Stimulated activated CD4-positive, alpha-beta T cell treated with anti-CD3 and anti-CD28 coated beads, Interleukin-12 subunit alpha, Interleukin-12 subunit beta, amount 100 ng/mL, for 48 hours (primary cell): ENCODE data around the gene ZYG11A.

Source experiments
- DNase-seq, 3 donors: peaks; one replicate each; pipeline ENCODE4 v3.0.0-alpha.2; 2020; ENCODE audit warnings: low read depth in 2 of 3, low spot score in 1 of 3

The ZYG11A gene

DNA sequence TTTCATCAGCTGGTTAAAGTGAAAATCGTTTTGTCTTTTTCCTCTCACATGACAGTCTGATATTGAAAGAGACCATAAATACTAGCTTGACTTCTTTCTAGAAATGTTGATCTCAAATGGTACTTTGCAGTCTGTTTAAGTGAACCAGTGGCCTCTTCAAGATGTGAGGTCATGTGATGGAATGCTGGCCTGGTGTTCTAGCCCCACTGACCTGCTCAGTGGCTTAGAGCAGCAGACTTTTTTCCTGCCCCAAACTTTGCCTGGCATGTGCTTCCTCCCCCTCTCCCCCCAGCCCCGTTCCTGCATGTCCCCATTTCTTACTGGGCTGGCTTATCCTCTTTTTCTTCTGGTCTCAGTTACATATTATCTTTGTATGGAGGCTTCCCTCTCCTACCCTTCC is 34.3 kb downstream of the ZYG11A start:
- no peak for DNase-seq

DNA sequence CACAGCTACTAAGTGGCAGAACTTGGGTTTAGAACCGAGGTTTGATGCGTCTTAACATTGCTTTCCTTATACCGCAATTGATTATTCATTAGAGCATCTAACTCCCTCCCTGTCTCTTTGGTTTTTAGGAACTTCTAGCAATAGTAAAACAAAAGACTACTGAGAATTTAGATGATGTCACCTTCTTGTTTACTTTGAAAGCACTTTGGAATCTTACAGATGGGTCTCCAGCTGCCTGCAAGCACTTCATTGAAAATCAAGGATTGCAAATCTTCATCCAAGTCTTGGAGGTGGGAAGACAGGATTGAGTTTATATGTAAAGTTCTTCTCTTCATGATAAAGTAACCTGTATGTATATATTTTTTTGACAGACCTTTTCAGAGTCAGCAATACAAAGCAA is 35.0 kb downstream of the ZYG11A start:
- no peak for DNase-seq

DNA sequence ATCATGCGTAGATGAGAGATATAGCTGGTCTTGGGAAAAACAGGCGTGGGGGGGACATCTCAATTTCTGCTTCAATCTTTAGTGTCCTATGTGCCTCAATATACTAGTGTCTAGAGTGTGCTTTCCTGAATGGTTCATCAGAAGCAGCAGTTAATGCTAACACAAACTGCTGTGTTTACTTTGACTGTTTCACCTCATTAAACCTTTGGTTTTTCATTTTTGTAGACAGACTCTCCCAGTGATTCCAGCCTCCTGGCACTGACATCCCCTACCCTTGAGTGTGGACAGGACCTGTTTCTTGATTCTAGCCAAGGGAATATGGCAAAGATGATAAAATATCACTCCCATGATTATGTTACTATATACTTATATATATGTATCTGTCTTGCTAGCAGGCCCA is 37.6 kb downstream of the ZYG11A start:
- DNase-seq = no peak

DNA sequence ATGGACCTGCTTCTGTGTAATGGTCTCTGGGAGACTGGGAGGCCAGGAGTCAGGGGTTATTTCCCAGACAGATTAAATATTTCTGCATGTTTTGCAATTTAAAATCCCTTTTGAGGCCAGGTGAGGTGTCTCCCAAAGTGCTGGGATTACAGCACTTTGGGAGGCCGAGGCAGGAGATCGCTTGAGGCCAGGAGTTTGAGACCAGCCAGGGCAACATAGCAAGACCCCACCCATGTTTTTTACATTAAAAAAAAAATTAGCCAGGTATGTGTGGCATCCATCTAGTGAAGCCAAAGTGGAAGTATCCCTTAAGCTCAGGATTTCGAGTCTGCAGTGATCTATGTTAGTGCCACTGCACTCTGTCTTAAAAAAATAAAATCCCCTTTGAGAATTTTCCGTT is 44.9 kb downstream of the ZYG11A start:
- no peak for DNase-seq

DNA sequence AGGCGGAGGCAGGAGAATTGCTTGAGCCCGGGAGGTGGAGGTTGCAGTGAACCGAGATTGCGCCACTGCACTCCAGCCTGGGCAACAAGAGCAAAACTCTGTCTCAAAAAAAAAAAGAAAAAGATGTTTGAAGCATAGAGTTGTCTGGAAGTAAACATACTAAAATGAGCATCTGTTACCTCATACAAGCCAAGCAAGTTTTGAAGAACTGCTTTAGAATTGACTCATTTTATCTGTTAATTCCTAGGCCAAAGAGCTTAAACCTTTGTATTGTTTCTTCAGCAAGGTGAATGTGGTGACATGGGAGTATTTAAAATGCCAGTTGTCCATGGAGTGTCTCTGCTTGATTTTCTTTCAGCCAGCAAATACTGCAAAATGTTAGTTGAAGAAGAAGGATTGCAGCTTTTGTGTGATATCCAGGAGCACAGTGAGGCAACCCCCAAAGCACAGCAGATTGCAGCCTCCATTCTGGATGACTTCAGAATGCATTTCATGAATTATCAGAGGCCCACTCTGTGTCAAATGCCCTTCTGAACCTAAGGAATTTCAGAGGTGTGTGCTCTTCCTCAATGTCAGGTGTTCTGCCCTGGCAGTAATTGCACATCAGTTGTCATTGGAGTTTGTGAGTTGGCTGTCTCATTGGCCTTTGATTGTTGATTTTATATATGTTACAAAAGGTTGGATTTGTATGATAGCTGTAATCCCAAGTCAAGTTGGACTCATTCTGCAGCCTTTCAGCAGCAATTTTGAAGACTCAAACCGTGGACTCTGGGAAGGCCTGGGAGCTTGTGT is 50.1 kb downstream of the ZYG11A start:
- no peak for DNase-seq

DNA sequence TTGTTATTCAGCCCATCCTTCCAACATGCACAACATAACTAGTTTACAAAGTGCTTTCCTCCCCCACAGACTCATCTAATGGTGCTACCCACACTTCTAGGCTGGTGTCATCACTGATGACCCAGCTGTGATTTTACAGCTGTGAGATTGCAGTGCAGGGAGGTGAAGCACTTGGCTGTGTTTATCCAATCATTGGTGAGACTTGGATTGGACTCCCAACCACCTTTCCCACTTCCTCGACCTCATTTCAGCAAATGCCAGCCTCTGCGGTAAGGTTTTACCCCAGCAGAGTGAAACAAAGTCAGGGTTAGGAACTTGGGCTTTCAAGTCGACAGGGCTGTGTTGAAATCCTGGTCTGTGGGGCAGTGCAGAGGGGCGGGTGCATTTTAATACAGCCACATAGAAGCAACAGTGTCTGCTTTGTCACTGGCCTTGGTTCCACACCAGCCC is 56.9 kb downstream of the ZYG11A start:
- DNase-seq = no peak

DNA sequence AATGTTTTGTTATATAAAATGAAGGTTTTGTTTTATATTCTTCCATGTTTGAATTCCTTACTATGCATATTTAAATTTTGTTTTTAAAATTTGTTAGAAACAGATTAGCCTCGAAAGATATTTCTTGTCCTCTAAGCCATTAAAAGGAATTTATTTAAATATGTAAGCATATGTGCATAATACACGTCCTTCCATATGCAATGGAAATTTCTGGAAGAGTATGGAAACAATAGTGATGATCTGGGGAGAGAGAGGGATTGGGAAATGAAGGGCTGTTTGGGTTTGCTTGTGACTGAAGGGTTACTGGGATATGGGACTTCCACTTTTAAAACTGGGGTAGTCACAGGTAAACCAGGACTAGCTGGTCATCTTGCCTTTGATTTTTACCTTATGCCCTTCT is 57.8 kb downstream of the ZYG11A start:
- no peak for DNase-seq

DNA sequence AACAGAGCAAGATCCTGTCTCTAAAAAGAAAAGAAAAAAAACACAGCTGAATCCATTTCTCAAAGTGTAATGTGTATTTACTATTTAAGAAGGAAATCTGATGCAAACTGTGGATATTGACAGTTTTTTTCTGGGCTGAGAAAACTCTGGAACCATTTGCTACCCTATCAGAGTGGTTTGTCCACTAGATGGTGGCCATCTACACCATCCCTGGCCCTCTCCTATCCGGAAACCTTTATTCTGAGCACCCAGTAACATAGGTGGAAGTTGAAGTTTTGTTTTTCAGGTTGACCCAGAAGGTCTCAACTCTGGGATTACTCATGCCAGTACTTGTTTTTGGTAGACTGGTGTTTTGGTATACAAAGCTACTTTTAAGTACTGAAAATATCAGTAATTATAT is 58.8 kb downstream of the ZYG11A start:
- no peak for DNase-seq

DNA sequence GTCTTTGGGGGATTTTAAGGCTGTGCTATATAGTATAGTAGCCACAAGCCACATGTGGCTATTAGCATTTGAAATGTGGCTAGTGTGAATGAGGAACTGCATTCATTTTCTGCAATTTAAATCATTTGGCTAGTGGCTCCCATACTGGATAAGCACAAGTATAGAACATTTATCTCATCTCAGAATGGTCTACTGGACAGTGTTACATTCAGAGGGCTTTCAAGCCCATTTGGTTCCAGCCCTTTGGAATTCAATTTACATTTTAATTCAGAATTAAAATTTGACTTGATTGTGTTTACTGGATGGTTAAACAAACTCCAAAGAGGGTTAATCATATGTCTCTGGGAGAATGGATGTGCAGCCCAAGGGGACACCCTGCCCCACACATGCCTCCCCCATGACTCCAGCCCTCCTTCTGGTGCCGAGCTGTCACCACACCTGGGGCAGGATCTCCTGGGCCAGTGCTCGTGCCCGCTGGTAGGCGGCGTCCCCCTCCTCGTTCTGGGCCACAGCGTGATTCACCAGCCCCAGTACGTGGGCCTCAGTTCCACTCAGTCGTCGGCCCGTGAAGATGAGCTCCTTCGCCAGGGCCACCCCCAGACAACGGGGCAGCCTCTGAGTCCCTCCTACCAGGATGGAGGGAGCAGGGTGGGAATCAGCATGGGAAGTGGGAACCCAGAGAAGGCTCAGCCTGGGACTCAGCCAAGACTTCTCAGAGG is 61.8 kb downstream of the ZYG11A start:
- no peak for DNase-seq

DNA sequence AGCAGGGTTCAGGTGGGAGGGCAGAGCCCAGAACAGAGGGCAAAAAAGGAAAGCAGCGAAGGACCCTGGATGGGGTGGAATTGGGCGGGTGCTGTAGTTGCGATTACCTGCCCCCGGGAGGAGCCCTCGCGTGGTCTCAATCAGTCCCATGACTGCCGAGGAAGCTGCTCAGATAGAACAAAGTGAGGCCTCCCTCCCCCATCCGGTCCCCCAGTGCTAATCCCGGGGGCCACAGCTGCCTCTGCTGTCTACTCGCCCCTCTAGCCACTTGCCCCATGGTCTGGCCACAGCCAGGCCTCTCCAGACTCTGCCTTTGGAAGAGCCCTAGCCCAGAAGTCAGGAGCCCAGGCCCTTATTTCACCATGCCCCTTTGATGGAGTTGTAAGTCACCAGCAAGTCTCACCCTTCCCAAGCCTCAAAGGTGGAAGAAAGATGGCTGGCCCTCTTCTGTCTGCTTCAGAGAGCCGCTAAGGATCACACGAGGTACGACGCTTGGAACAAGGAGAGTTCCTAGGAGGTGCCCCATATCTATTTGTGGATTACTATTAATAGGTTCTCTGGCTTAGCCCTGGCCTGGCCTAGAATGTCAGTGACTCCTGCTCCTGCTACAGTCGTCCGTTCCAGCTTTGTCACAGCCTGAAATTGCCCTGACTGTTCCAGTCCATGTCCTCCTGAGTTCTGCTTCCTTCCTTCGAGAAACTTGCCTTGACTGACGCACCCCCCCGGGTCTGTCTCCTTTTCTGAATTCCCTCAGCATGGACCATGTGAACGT is 62.6 kb downstream of the ZYG11A start:
- peak in 1 of 3 donors; percentile 14 for DNase-seq

DNA sequence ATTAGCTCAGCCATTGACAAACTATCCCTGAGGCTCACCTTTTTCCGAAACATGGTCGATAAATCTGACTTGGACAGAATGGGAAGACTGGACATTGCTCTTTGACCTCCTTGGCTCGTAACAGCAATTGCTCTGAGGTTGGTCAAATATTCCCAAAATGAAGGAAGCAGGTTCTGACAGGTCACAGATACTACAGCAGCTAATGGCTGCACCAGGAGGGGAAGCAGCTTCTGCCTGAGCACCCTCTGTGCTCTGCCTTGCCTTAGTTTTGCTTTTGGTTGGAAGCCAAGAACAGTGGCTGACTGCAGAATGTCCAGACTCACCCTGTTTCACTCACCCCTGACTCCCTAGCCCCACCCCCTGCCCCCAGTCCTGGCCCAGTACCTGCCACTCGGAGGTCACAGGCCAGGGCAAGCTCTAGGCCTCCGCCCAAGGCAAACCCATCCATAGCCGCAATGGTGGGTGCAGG is 63.6 kb downstream of the ZYG11A start:
- no peak for DNase-seq

DNA sequence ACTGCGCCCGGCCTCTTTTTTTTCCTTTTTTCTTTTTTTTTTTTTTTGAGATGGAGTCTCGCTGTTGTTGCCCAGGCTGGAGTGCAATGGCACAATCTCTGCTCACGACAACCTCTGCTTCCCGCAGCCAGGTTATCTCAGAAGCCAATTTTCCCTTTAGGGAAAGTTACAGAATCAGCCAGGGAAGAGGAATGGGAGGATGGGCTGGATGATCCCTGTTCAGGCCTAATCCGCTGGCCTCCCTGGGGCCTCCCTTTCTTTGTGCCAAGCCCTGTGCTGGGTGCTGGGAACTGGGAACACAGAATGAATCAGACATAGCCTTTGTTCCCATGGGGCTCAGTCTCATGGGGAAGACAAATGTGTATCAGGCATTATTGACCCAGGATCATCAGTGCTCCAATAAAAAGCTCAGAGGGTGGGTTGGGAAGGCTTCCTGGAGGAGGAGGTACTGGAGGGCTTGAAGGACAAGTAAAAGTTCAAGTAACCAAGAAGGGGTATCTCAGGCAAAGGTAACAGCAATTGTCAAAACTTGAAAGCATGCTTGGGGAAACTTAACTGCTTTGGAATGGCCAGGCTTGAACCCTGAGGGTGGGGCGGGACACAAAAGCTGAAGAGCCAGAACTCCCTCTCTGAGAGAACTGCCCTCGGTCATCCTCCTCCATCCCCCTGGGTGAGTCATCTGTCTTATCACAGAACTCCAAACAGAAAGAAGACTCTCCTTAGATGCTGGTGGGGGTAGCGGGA is 64.7 kb downstream of the ZYG11A start:
- DNase-seq = no peak

DNA sequence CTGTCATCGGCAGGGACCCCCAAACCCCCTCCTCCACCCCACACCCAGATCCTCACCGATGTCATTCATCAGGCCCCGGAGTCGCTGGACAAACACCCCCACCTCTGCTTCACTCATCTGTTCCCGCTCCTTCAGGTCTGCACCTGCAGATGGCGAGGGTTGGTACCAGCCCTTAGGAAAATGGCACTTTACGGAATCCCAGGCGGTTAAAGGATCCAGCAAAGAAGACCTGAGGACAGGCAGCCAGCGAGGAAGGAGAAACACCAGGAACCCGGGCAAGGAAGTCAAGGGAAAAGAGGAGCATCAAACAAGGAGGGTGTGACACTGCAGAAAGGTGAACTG is 65.2 kb downstream of the ZYG11A start:
- DNase-seq = no peak

DNA sequence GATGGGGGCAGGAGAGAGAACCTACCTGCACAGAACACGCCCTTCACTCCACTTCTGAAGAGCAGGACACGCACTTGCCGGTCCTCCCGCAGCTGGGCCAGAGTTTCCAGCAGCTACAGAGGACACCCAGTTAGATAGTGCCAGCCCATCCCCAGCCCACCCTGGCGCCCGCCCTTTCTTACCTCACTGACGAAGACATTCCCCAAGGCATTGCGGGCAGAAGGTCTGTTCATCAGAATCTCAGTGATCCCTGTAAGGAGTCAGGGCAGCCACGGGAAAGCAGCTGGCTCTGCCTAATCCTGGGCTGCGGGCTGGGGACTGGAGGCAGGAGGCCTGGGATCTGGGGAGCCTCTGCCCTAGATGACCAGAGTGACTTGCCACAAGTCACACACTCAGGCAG is 69.0 kb downstream of the ZYG11A start:
- no peak for DNase-seq

DNA sequence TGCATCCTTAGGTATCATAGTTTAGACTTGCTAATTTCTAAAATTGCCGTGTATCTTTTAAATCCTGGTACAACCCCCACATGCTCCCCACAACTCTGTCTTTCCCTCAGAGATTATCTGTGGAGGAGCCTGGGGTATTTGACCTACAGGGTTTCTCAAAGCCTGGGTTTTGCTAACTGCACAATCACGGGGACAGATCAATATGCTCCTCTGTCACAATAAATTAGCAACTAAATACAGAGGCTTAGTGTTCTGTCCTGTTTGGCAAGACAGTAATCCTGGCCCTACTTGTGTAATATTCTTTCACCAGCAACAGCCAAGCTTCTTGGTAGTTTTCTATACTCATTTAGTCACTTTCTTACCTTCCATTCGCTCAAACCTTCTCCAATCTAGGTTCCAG is 70.5 kb downstream of the ZYG11A start:
- DNase-seq = no peak

DNA sequence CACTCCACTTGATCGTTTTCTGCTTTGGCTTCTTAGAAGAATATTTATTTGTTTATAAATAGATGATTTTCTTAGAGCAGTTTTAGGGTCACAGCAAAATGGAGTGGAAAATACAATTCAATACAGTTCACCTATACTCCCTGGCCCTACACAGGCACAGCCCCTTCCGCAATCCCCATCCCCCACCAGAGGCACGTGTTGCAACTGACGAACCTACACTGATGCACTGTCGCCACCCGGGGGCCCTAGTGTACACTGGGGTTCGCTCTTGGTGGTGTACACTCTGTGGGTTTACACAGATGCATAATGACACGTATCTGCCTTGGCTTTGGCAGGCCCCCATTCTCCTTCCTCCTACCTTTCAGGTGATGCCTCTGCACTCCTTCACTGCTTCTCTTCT is 71.0 kb downstream of the ZYG11A start:
- DNase-seq = no peak

DNA sequence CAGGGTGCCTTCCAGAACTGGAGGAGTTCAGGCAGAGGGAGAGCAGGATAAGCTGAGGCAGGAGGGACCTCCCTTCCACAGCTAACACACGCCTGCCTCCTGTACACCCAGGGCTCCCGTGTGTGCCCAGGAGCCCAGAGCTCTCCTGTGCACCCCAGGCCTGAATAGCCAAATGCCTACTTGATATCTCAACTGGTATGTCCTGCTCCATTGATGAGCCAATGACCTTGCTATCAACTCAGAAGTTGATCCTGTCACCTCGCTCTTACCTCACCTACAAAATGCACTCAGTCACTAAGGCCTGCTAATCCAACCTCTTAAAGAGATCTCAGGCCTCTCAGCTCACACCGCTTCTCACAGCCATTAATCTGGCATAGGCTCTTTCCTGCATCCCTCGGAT is 71.9 kb downstream of the ZYG11A start:
- no peak for DNase-seq

DNA sequence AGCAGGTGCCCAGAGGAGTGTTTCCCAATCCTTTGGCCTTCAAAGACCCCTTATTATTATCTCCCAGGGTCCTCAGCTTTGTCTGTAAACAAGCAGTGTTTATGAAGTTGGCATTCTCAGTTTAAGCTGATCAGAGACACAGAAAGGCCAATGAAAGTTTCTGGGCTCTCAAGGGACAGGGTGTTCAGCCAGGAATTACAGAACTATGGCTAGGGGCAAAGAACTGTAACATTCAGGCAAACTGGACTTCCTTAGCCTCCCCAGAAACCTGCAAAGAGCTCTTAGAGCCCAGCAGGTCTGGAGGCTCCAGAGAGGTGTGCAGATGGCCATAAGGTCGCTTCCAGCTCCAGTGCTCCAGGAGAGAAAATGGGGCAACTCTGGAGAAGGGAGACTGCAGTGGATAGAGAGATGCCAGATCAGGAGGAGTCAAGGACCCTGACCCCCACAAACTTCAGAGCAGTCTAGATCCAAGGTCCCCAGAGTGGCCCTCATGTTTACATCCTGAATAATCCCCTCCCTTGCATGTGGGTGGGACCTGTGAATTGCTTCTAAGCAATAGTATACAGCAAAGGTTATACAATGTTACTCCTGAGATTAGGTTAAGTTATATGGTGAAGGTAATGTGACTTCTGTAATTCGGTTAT is 72.8 kb downstream of the ZYG11A start:
- DNase-seq = no peak

DNA sequence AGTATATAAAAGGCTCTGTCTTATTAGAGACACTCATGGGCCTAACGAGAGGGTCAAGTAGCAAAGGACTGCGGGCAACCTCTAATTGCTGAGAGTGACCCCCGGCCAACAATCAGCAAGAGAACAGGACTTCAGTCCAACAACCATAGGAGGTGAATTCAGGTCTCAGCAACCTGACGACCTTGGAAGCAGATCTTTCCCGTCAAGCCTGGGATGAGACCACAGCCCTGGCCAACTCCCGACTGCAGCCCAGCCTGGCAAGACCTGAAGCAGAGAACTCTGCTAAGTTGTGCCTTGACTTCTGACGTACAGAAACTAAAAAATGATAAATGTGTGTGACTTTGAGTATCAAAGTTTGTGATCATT is 73.3 kb downstream of the ZYG11A start:
- no peak for DNase-seq

DNA sequence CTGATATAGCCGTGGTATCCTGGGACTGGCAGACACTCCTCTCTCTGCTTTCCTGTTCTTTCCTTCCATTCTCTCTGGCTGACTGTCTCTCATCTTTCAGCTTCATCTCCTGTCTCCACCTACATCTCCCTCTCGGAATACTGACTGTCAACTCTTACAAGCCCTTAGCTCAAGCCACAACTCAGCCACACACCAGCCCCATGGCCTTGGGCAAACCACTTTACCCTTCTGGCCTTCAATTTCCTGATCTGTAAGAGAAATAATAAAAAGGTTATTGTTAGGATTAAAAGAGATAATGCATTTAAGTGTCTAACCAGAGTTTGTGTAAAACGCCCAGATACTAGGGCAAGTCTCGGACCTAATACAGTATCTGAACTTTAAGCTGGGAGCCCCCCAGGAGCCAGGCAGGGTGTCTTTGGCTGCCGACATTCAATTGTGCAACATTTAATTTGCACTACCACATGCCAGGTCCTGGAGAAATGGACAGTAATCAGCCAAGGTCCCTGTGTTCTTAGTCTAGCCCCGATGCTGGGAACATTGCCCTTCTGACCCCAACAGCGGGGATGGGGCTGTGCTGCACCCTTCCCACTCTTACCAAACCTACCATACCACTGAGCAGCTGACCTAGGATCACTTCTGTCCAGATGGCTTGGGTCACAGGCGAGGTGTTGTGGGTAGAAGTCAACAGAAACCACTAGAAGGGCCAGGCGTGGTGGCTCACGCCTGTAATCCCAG is 73.8 kb downstream of the ZYG11A start:
- no peak for DNase-seq
